NCI-H510A (cell line): ENCODE results near the gene DENND2A.
"Not testable (repeated sequence)": the region's sequence is repeated elsewhere in the genome, so short reads cannot be mapped to it uniquely, and the experiment has no call there.

Experiments
- DNase-seq: peaks from one replicate; lab custom pipeline; 2025; lab: John Stamatoyannopoulos, UW

DENND2A gene

GRCh38 chr7:140587243-140587642 lies 53.4 kb downstream of the DENND2A start:
- DNase-seq: no peak

- no peak for DNase-seq
Observed at GRCh38 chr7:140586516-140586915, 54.1 kb downstream of the DENND2A start.

DNA sequence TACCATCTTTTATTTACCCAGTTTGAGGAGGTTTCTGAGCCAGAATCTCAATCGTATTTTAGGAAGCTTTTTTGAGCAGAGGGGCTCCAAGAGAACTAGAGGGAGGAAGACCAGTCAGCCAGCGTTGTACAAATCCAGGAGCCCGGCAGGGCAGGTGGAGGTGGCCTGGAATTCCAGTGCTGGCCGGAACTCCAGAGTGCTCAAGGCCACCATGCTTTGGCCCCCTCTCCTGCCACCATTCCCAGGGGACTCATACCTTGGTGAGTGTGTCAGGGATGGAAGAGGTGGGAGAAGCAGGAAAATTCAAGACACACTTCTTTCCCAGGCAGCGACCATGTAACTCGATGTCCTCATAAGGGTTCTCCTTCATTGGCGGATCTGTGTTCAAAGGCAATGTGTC lies 55.3 kb downstream of the DENND2A start:
- DNase-seq: no peak

DNA sequence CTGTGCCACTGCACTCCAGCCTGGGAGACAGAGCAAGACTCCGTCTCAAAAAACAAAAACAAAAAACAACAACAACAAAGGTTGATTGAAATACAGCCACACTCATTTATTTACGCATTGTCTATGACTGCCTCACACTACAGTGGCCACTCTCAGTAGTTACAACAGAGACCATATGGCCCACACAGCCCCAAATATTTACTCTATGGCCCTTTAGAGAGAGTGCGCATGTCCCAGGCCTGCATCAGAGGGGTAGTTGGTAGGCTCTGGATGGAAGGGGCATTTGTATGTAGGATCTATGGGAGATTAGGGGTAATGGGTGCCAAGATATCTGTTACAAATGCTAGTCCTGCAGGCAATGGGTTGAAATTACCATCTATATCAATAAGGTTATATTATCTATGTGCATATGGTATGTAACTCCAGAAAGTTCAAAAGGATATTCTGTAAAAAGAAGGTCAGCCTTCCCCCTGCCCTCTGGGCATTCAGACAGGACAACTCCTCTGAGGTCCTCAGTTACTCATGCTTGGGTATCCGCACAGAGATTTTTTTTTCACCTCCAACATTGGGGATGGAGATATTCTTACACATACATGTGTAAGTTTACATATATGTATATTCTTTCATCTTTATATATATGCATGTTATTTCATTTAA lies 56.3 kb downstream of the DENND2A start:
- DNase-seq: no peak

- DNase-seq: no peak
Observed at GRCh38 chr7:140581411-140581810, 59.2 kb downstream of the DENND2A start.

DNA sequence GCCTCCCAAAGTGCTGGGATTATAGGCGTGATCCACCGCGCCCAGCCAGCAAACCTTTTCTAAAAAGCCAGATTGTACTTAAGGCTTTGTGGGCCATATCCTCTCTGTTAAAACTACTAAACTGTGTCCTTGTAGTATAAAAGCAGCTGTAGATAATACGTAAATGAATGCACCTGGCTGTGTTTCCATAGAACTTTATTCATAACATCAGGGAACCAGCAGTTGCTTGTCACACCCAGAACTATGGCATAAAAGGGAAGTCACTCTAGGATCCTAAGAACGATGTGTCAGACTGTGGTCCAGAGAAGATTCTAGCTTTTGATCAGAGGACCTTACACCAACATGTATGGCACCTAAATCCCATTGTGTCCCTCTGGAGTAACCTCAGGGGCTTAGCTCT lies 63.0 kb downstream of the DENND2A start:
- no peak for DNase-seq

DNA sequence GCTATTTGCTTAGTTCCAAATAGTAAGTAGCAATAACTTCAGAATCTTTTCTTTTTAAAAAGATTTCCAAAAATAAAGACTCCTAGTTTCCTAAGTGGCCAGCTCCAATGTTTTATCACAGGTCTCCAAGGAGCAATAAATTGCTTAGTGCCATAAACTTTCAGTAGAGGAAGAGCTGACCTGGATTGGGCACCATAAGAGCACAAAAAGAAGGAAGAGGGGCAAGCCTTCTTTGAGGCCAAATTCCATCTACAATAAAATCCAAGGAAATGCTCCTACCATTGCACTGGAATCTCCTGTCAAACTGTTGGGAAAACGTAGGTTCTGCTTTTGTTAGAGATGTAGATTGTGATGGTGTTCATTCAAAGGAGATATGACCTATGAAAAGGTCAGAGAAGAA lies 64.0 kb downstream of the DENND2A start:
- no peak for DNase-seq

GRCh38 chr7:140571538-140572122 lies 69.0 kb downstream of the DENND2A start:
- no peak for DNase-seq

- DNase-seq: no peak
Observed at GRCh38 chr7:140570120-140570519, 70.5 kb downstream of the DENND2A start.

DNA sequence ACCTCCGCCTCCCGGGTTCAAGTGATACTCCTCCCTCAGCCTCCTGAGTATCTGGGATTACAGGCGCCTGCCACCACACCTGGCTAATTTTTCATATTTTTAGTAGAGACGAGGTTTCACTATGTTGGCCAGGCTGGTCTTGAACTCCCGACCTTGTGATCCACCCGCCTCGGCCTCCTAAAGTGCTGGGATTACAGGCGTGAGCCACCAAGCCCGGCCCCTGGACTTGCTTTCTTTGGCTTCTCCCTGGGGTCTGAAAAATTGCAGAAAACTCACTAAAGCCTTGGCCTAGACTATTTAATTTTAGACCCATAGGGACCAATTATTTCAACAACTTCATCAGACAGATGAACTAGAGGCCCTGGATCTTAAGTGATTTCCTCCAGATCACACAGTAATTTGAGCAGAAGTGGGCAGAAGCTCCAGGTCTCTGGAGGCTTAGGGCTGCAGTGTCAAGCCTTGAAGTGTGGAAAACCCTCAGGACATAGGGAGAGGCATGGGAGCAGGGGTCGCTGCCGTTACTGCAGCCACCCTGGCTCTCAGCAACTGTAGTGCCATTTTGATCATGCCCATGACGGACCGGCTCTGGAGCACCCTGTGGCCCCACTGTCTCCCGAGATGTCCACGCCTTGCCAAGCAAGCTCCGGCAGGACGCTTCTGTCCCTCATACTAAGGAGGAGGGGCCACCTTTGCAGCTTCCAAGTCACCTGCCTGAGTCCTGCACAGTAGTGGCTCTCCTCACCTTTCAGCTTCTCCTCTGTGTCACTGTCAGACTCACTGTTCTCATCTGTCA lies 72.4 kb downstream of the DENND2A start:
- DNase-seq: no peak

DNA sequence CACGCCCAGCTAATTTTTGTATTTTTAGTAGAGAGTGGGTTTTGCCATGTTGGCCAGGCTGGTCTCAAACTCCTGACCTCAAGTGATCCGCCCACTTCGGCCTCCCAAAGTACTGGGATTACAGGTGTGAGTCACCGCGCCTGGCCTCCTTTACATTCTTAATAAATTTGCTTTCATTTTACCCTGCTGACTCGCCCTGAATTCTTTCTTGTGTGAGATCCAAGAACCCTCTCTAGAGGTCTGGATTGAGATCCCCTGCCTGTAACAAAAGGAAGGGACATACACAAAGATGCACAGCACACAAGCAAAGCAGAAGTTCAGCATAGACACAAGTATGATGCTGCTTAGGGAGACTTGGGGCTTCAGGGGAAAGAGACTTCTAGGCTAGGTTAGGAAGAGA lies 74.4 kb downstream of the DENND2A start:
- DNase-seq: not testable (repeated sequence)

- not testable (repeated sequence) for DNase-seq
Observed at GRCh38 chr7:140565761-140566160, 74.9 kb downstream of the DENND2A start.

- no peak for DNase-seq
Observed at GRCh38 chr7:140564643-140565042, 76.0 kb downstream of the DENND2A start.

GRCh38 chr7:140562926-140563481 lies 77.6 kb downstream of the DENND2A start:
- no peak for DNase-seq

- DNase-seq: no peak
Observed at GRCh38 chr7:140559410-140559809, 81.2 kb downstream of the DENND2A start.

- no peak for DNase-seq
Observed at GRCh38 chr7:140557809-140558518, 82.6 kb downstream of the DENND2A start.

- DNase-seq: no peak
Observed at GRCh38 chr7:140557069-140557468, 83.5 kb downstream of the DENND2A start.

GRCh38 chr7:140553236-140553635 lies 87.4 kb downstream of the DENND2A start:
- DNase-seq: not testable (repeated sequence)

DNA sequence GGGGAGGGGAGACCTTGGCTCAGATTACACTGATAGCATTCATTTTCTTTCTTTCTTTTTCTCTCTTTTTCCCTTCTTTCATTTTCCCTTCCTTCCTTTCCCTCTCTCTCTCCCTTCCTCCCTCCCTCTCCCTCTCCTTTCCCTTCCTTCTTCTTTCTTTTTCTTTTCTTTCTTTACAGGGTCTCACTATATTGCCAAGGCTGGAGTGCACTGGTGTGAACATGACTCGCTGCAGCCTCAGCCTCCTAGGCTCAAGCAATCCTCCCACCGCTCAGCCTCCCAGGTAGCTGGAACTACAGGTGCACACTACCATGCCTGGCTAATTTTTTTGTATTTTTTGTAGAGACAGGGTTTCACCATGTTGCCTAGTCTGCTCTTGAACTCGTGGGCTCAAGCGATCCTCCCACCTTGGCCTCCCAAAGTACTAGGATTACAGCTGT lies 88.4 kb downstream of the DENND2A start:
- no peak for DNase-seq

DNA sequence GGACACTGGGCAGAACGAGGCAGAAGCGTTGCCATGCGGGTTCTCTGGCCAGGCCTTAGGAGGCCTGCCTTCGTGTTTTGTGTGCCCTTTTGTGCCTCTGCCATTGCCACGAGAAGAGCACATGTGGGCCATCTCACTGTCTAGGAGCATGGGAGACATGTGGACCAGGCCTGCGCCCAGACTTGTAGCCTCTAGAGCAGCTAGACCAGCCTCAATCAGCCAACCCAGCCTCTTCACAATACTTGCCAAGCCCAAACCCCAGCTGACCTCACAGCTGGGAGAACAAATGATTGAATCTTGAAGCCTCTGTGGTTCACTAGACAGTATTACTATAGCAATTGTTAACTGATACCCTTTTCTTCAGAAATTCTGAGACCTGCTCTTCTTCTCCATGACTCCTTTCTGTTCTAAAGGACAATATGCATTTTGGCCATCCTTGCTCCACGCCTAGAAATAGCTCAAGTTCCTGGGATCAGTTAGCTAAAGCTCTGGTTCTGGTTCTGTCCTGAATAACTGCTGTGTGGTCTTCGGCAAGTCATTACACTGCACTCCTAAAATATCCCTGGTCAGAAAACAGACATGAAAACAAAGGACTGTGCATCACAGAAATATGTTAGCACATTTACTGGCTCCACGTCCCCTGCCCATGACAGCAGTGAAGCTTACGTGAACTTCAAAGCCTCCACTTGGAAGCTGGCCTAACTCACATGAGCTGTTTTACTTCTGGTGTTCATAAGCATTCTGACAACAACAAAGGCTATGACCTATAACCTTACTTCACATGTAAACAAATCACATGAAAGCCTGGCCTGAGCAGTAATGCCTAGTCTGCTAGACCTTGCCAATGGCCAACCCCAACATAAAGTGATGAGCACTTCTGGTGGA lies 89.0 kb downstream of the DENND2A start:
- DNase-seq: no peak

GRCh38 chr7:140546947-140547346 lies 93.7 kb downstream of the DENND2A start:
- DNase-seq: no peak
